Mesothelial cell of epicardium (in vitro differentiated cells): ENCODE results near the gene USP30. TPM values are rescaled to one million over a fixed set of nuclear protein-coding genes. Genes with fewer than 3 reads are reported as not detected.
"Not testable (repeated sequence)": the region's sequence is repeated elsewhere in the genome, so short reads cannot be mapped to it uniquely, and the experiment has no call there.

Experiments
- DNase-seq, 2 experiments: peaks; one replicate each; pipeline ENCODE4 v3.0.0; 2021; ENCODE audit warnings: low spot score in 2 of 2; ENCODE audit not compliant: unreplicated experiment in 2 of 2
- H3K27ac Mint-ChIP-seq: 2 replicates; pipeline ENCODE4 v1.8.0; 2021; ENCODE audit warnings: mixed read lengths
- H3K27me3 Mint-ChIP-seq: 2 replicates; pipeline ENCODE4 v1.8.0; 2021; ENCODE audit warnings: low read depth, mixed read lengths
- H3K36me3 Mint-ChIP-seq: 2 replicates; pipeline ENCODE4 v1.8.0; 2021; ENCODE audit warnings: mixed read lengths
- H3K4me1 Mint-ChIP-seq: 2 replicates; pipeline ENCODE4 v1.8.0; 2021; ENCODE audit warnings: mixed read lengths
- H3K4me3 Mint-ChIP-seq: 2 replicates; pipeline ENCODE4 v1.8.0; 2021; ENCODE audit warnings: mild to moderate bottlenecking, moderate library complexity, mixed read lengths
- H3K9me3 Mint-ChIP-seq: 2 replicates; pipeline ENCODE4 v1.8.0; 2021; ENCODE audit warnings: mixed read lengths
- CTCF ChIP-seq: fragments of 200-600 bp; sonication (generic); IDR thresholded peaks from one replicate; pipeline ENCODE4 v1.5.0; 2021; ENCODE audit warnings: antibody characterized with exemption; ENCODE audit not compliant: unreplicated experiment
- total RNA-seq: library from RNA; stranded (reverse); gene quantifications from 3 replicates; pipeline ENCODE4 v1.2.1, GENCODE V29; 2021

Gene USP30
- total RNA-seq, 1 donor from 2014 or later: 27.3 TPM

- Mint-ChIP-seq H3K36me3 (no peaks in the 10 kb centered on the region), H3K4me3 (no peak overlapping the region), H3K9me3 (no peaks in the 10 kb centered on the region), H3K27ac (no peak overlapping the region), H3K27me3 (peaks cover 22% of the 10 kb centered on the region), H3K4me1 (peaks cover 3% of the 10 kb centered on the region)
- TF ChIP-seq CTCF: no peak
- no peak for DNase-seq
Observed at GRCh38 chr12:109047081-109047805, 5.1 kb upstream of the USP30 start.

GRCh38 chr12:109048706-109049105 is 3.7 kb upstream of the USP30 start:
- not testable (repeated sequence) for H3K27me3 Mint-ChIP-seq, DNase-seq, H3K27ac Mint-ChIP-seq, H3K4me3 Mint-ChIP-seq, H3K36me3 Mint-ChIP-seq, H3K9me3 Mint-ChIP-seq
- peaks cover 11% of the 10 kb centered on the region for H3K4me1 Mint-ChIP-seq

- peaks cover 14% of the 10 kb centered on the region for H3K4me1 Mint-ChIP-seq
- DNase-seq, H3K27ac Mint-ChIP-seq, H3K27me3 Mint-ChIP-seq, H3K36me3 Mint-ChIP-seq, H3K4me3 Mint-ChIP-seq, H3K9me3 Mint-ChIP-seq: not testable (repeated sequence)
Observed at GRCh38 chr12:109049794-109050193, 2.6 kb upstream of the USP30 start.

GRCh38 chr12:109052097-109052413 is 321 bp upstream of the USP30 start:
- H3K4me3 Mint-ChIP-seq: peak overlapping the region; percentile 96
- no peaks in the 10 kb centered on the region for H3K27me3 Mint-ChIP-seq
- H3K36me3 Mint-ChIP-seq: peaks cover 4% of the 10 kb centered on the region
- peak overlapping the region; percentile 96 for H3K27ac Mint-ChIP-seq
- TF ChIP-seq CTCF: no peak
- no peaks in the 10 kb centered on the region for H3K9me3 Mint-ChIP-seq
- no peak for DNase-seq
- peaks cover 14% of the 10 kb centered on the region for H3K4me1 Mint-ChIP-seq

GRCh38 chr12:109053382-109054123 is 1.2 kb downstream of the USP30 start:
- Mint-ChIP-seq H3K4me1 (peaks cover 14% of the 10 kb centered on the region), H3K27me3 (no peaks in the 10 kb centered on the region), H3K9me3 (no peaks in the 10 kb centered on the region), H3K36me3 (peaks cover 9% of the 10 kb centered on the region), H3K27ac (peak overlapping the region; percentile 92), H3K4me3 (peak overlapping the region; percentile 96)
- TF ChIP-seq CTCF: no peak
- DNase-seq: no peak

GRCh38 chr12:109054124-109054513 is 1.7 kb downstream of the USP30 start:
- not testable (repeated sequence) for DNase-seq, H3K9me3 Mint-ChIP-seq, H3K27me3 Mint-ChIP-seq
- H3K27ac Mint-ChIP-seq: peak overlapping the region; percentile 92
- peak overlapping the region; percentile 96 for H3K4me3 Mint-ChIP-seq
- H3K4me1 Mint-ChIP-seq: peaks cover 14% of the 10 kb centered on the region
- H3K36me3 Mint-ChIP-seq: peaks cover 12% of the 10 kb centered on the region

GRCh38 chr12:109054520-109054919 is 2.1 kb downstream of the USP30 start:
- Mint-ChIP-seq H3K4me3 (no peak overlapping the region), H3K4me1 (peaks cover 14% of the 10 kb centered on the region), H3K36me3 (peaks cover 12% of the 10 kb centered on the region), H3K27ac (no peak overlapping the region), H3K27me3 (no peaks in the 10 kb centered on the region), H3K9me3 (no peaks in the 10 kb centered on the region)
- no peak for TF ChIP-seq CTCF
- DNase-seq: no peak
